H9 (cell line): ENCODE measurements around the gene ZBTB20. TPM values are rescaled to one million over a fixed set of nuclear protein-coding genes. Genes with fewer than 3 reads are reported as not detected.

Experiments used
- DNase-seq: peaks from one replicate; pipeline ENCODE4 v3.0.0-alpha.2; 2017
- H2AFZ ChIP-seq: one replicate; pipeline ENCODE4 v1.6.1; 2013; ENCODE audit warnings: mild to moderate bottlenecking, low read length, control low read depth, moderate library complexity
- H2AK5ac ChIP-seq: 2 replicates; pipeline ENCODE4 v1.6.1; 2013; ENCODE audit warnings: low read length, control low read depth, mixed read lengths; ENCODE audit not compliant: insufficient read length
- H2BK120ac ChIP-seq: one replicate; pipeline ENCODE4 v1.6.1; 2013; ENCODE audit warnings: low read depth, mild to moderate bottlenecking, low read length, control low read depth, inconsistent platforms; ENCODE audit not compliant: poor library complexity, severe bottlenecking
- H2BK12ac ChIP-seq: 2 replicates; pipeline ENCODE4 v1.6.1; 2013; ENCODE audit warnings: low read length, control low read depth, mixed read lengths, low read depth; ENCODE audit not compliant: insufficient read length
- H2BK15ac ChIP-seq: 2 replicates; pipeline ENCODE4 v1.6.1; 2013; ENCODE audit warnings: low read depth, low read length, control low read depth
- H2BK20ac ChIP-seq: one replicate; pipeline ENCODE4 v1.6.1; 2013; ENCODE audit warnings: low read depth, mild to moderate bottlenecking, low read length, control low read depth, inconsistent platforms; ENCODE audit not compliant: poor library complexity, severe bottlenecking
- H2BK5ac ChIP-seq: 2 replicates; pipeline ENCODE4 v1.6.1; 2013; ENCODE audit warnings: low read length, control low read depth, mixed read lengths; ENCODE audit not compliant: insufficient read length
- H3K14ac ChIP-seq: 2 replicates; pipeline ENCODE4 v1.6.1; 2013; ENCODE audit warnings: low read length, control low read depth; ENCODE audit not compliant: insufficient read depth
- H3K18ac ChIP-seq: 2 replicates; pipeline ENCODE4 v1.6.1; 2013; ENCODE audit warnings: low read depth, mild to moderate bottlenecking, mixed read lengths, low read length, control low read depth; ENCODE audit not compliant: insufficient read length
- H3K23ac ChIP-seq: 2 replicates; pipeline ENCODE4 v1.6.1; 2013; ENCODE audit warnings: low read length, control low read depth, mixed read lengths, low read depth; ENCODE audit not compliant: insufficient read length
- H3K23me2 ChIP-seq: 2 replicates; pipeline ENCODE4 v1.6.1; 2013; ENCODE audit warnings: low read depth, mild to moderate bottlenecking, mixed read lengths, low read length, control low read depth; ENCODE audit not compliant: insufficient read length, poor library complexity, severe bottlenecking
- H3K27ac ChIP-seq: 2 replicates; pipeline ENCODE4 v1.5.1; 2013; ENCODE audit warnings: low read length, control low read depth, mixed read lengths, low read depth; ENCODE audit not compliant: insufficient read length
- H3K27me3 ChIP-seq: 2 replicates; pipeline ENCODE4 v1.6.1; 2013; ENCODE audit warnings: low read length, control low read depth, inconsistent platforms; ENCODE audit not compliant: insufficient read depth
- H3K4ac ChIP-seq: 2 replicates; pipeline ENCODE4 v1.6.1; 2013; ENCODE audit warnings: low read depth, mild to moderate bottlenecking, control low read depth, inconsistent platforms, low read length, moderate library complexity
- H3K4me1 ChIP-seq: 2 replicates; pipeline ENCODE4 v1.6.1; 2013; ENCODE audit warnings: low read length, control low read depth, inconsistent platforms; ENCODE audit not compliant: insufficient read depth
- H3K4me2 ChIP-seq: 2 replicates; pipeline ENCODE4 v1.6.1; 2013; ENCODE audit warnings: low read length, control low read depth, mixed read lengths; ENCODE audit not compliant: insufficient read length, insufficient read depth
- H3K56ac ChIP-seq: 2 replicates; pipeline ENCODE4 v1.6.1; 2013; ENCODE audit warnings: low read depth, mild to moderate bottlenecking, mixed read lengths, low read length, control low read depth; ENCODE audit not compliant: insufficient read length
- H3K79me1 ChIP-seq: 2 replicates; pipeline ENCODE4 v1.6.1; 2013; ENCODE audit warnings: low read depth, mild to moderate bottlenecking, moderate library complexity, low read length, control low read depth, inconsistent platforms; ENCODE audit not compliant: insufficient read depth, poor library complexity, severe bottlenecking
- H3K79me2 ChIP-seq: 2 replicates; pipeline ENCODE4 v1.6.1; 2013; ENCODE audit warnings: low read length, control low read depth, inconsistent platforms; ENCODE audit not compliant: insufficient read depth
- H3K9ac ChIP-seq: 2 replicates; pipeline ENCODE4 v1.6.1; 2013; ENCODE audit warnings: low read length, control low read depth, mixed read lengths; ENCODE audit not compliant: insufficient read length; ENCODE audit errors: extremely low read depth
- H3K9me3 ChIP-seq: one replicate; pipeline ENCODE4 v1.6.1; 2013; ENCODE audit warnings: low read depth, low read length, inconsistent platforms; ENCODE audit not compliant: control insufficient read depth
- H3T11ph ChIP-seq: one replicate; pipeline ENCODE4 v1.6.1; 2013; ENCODE audit warnings: mild to moderate bottlenecking, low read length, control low read depth, inconsistent platforms
- H4K20me1 ChIP-seq: one replicate; pipeline ENCODE4 v1.6.1; 2013; ENCODE audit not compliant: control insufficient read depth, insufficient read length, insufficient read depth
- H4K5ac ChIP-seq: 2 replicates; pipeline ENCODE4 v1.6.1; 2013; ENCODE audit warnings: low read depth, mild to moderate bottlenecking, mixed read lengths, low read length, control low read depth; ENCODE audit not compliant: insufficient read length
- H4K8ac ChIP-seq: replicated peaks from 2 replicates; pipeline ENCODE4 v1.6.1; 2013; ENCODE audit warnings: low read length, control low read depth, mixed read lengths, low read depth; ENCODE audit not compliant: insufficient read length
- H4K91ac ChIP-seq: 2 replicates; pipeline ENCODE4 v1.6.1; 2013; ENCODE audit warnings: low read depth, mild to moderate bottlenecking, moderate library complexity, mixed read lengths, low read length, control low read depth; ENCODE audit not compliant: insufficient read length
- H3K27ac Mint-ChIP-seq, 3 experiments: 2 replicates in 2 of 3; 3 replicates in 1 of 3; pipeline ENCODE4 v1.8.0; 2020 to 2021; ENCODE audit warnings: mixed read lengths in 3 of 3, mild to moderate bottlenecking in 1 of 3, moderate library complexity in 1 of 3
- H3K27me3 Mint-ChIP-seq: 2 replicates; pipeline ENCODE4 v1.8.0; 2021; ENCODE audit warnings: low read depth, mild to moderate bottlenecking, moderate library complexity, mixed read lengths
- H3K36me3 Mint-ChIP-seq, 3 experiments: 2 replicates in 2 of 3; 3 replicates in 1 of 3; pipeline ENCODE4 v1.8.0; 2020 to 2021; ENCODE audit warnings: low read depth in 3 of 3, mixed read lengths in 3 of 3; ENCODE audit not compliant: insufficient read depth in 1 of 3
- H3K4me1 Mint-ChIP-seq, 2 experiments: 2 replicates each; pipeline ENCODE4 v1.8.0; 2020; ENCODE audit warnings: mixed read lengths in 2 of 2
- H3K4me3 Mint-ChIP-seq, 2 experiments: 2 replicates in 1 of 2; 3 replicates in 1 of 2; pipeline ENCODE4 v1.8.0; 2020 to 2021; ENCODE audit warnings: mild to moderate bottlenecking in 2 of 2, mixed read lengths in 2 of 2, moderate library complexity in 1 of 2
- H3K9me3 Mint-ChIP-seq, 2 experiments: 2 replicates in 1 of 2; 3 replicates in 1 of 2; pipeline ENCODE4 v1.8.0; 2020; ENCODE audit warnings: mild to moderate bottlenecking in 2 of 2, mixed read lengths in 2 of 2, moderate library complexity in 1 of 2
- WGBS: extraction: QIAGEN DNeasy Blood & Tissue Kit; methylation state at CpG from one replicate; pipeline ENCODE4 v1.1.7; 2013; ENCODE audit warnings: missing lambda C conversion rate, low lambda C conversion rate, mixed read lengths; ENCODE audit not compliant: insufficient read length; ENCODE audit errors: extremely low coverage; 5-methylcytosine and 5-hydroxymethylcytosine counted together
- total RNA-seq: library from RNA; stranded (reverse); gene quantifications from 2 replicates; pipeline ENCODE4 v1.2.1, GENCODE V29; 2021
- TF ChIP-seq, protein P1 (sequence below): fragments of 200-600 bp; sonication (generic); conservative IDR thresholded peaks from 3 replicates; pipeline ENCODE4 v1.8.0; 2021; ENCODE audit warnings: antibody characterized with exemption, mild to moderate bottlenecking

Gene ZBTB20
- total RNA-seq, 1 experiment from 2014 or later: 0.70 TPM

DNA sequence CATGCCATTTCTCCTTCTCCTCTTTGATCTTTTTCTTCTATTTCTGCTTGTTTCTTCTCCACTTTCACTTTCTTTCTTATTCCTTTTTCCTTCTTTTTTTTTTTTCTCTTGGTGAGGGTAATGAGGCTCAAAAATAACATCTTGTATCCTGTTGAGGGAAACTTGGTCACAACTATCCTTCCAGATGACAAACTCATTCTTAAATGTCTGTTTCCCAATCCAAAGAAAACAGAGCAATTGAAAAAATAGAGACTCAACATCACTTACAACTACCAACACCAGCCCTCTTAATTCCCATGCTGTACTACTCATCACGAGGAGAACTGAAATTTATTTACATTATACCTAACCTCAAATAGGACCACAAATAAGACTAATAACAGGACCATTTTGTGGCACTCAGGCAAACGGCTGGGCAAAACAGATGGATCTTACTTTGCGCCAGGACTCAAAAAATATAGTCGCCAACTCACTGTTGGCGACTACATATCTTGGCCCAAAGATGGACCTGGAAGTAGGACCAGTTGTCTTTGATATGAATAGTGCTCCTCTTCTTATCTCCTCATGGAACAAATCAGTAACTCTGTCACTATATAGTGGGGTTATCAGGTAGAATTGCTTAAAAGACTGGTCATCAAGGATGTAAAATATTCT lies 343.9 kb downstream of the ZBTB20 start:
- no peak overlapping the region for H3T11ph ChIP-seq
- H3K4me2 ChIP-seq: no peak overlapping the region
- H2BK120ac ChIP-seq: no peak overlapping the region
- Mint-ChIP-seq H3K4me1 (peaks cover 9 to 21% of the 10 kb centered on the region in 2 experiments), H3K27me3 (no peaks in the 10 kb centered on the region), H3K27ac (no peak overlapping the region; a peak in 1 of 7 replicates), H3K36me3 (no peaks in the 10 kb centered on the region), H3K4me3 (no peak overlapping the region), H3K9me3 (no peaks in the 10 kb centered on the region)
- no peak overlapping the region for H3K4ac ChIP-seq
- TF ChIP-seq, protein P1, sequence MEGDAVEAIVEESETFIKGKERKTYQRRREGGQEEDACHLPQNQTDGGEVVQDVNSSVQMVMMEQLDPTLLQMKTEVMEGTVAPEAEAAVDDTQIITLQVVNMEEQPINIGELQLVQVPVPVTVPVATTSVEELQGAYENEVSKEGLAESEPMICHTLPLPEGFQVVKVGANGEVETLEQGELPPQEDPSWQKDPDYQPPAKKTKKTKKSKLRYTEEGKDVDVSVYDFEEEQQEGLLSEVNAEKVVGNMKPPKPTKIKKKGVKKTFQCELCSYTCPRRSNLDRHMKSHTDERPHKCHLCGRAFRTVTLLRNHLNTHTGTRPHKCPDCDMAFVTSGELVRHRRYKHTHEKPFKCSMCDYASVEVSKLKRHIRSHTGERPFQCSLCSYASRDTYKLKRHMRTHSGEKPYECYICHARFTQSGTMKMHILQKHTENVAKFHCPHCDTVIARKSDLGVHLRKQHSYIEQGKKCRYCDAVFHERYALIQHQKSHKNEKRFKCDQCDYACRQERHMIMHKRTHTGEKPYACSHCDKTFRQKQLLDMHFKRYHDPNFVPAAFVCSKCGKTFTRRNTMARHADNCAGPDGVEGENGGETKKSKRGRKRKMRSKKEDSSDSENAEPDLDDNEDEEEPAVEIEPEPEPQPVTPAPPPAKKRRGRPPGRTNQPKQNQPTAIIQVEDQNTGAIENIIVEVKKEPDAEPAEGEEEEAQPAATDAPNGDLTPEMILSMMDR: no peak
- H4K5ac ChIP-seq: no peak overlapping the region
- H2AFZ ChIP-seq: no peak overlapping the region
- no peaks in the 10 kb centered on the region for H3K27me3 ChIP-seq
- no peaks in the 10 kb centered on the region for H3K79me2 ChIP-seq
- no peak overlapping the region for H3K18ac ChIP-seq
- no CpG with 5 or more reads among the region's 5 CpGs for WGBS
- H3K27ac ChIP-seq: no peak overlapping the region
- no peak overlapping the region for H3K56ac ChIP-seq
- no peak overlapping the region for H2BK20ac ChIP-seq
- no peak overlapping the region for H2BK12ac ChIP-seq
- H4K91ac ChIP-seq: no peak overlapping the region
- H4K20me1 ChIP-seq: no peaks in the 10 kb centered on the region
- H3K23ac ChIP-seq: no peak overlapping the region
- no peak overlapping the region for H2BK15ac ChIP-seq
- no peak for DNase-seq
- no peak overlapping the region for H3K9ac ChIP-seq
- H3K14ac ChIP-seq: no peak overlapping the region
- no peak overlapping the region for H2AK5ac ChIP-seq
- no peaks in the 10 kb centered on the region for H3K23me2 ChIP-seq
- H2BK5ac ChIP-seq: no peak overlapping the region
- no peak overlapping the region for H4K8ac ChIP-seq
- H3K79me1 ChIP-seq: no peaks in the 10 kb centered on the region
- H3K9me3 ChIP-seq: no peaks in the 10 kb centered on the region
- H3K4me1 ChIP-seq: no peaks in the 10 kb centered on the region
